Putamen (tissue), 1 donor: ENCODE data around the gene SYNDIG1.

Experiments used
- DNase-seq: peaks from one replicate; pipeline ENCODE4 v3.0.0-alpha.2; 2016; ENCODE audit warnings: low spot score

SYNDIG1 gene

DNA sequence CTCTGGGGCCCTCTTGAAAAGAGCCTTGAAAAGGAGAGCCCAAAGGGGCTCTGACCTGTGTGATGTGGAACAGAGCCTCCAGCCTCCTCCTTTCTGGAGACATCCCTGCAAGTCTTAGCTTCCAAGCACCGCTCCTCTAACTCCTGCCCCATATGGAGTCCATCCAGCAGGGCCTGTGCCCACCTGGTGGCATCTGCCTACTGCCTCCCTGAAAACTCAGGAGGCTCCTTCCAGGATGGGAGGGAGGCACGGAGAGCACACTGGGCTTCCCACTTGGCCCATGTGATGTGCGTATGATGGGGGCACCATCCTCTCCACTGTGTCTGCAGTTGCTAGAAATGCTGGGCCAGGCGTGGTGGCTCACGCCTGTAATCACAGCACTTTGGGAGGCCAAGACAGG lies 98.1 kb downstream of the SYNDIG1 start:
- DNase-seq: no peak

- no peak for DNase-seq
Observed at GRCh38 chr20:24568842-24569241, 99.4 kb downstream of the SYNDIG1 start.

- peak; percentile 50 for DNase-seq
Observed at GRCh38 chr20:24571159-24571558, 101.7 kb downstream of the SYNDIG1 start.

DNA sequence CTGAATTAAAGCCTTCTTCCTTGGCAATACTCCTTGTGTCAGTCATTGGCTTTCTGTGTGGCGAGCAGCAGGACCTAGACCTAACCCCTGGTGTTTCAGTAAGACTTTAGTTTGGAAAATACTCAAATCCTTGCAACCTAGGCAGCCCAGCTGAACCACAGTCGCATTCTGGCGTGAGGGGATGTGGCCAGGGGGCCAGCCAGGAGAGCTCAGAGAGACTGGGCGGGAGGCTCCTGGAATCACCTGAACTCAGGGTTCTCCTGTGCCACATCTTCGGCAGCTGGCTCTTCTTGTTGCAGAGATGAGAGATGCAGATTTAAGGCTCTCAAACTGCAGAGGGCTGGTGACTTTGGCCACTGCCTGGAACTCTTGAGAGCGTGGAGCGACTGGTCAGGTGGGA lies 102.7 kb downstream of the SYNDIG1 start:
- DNase-seq: no peak

GRCh38 chr20:24572862-24573261 lies 103.4 kb downstream of the SYNDIG1 start:
- no peak for DNase-seq

DNA sequence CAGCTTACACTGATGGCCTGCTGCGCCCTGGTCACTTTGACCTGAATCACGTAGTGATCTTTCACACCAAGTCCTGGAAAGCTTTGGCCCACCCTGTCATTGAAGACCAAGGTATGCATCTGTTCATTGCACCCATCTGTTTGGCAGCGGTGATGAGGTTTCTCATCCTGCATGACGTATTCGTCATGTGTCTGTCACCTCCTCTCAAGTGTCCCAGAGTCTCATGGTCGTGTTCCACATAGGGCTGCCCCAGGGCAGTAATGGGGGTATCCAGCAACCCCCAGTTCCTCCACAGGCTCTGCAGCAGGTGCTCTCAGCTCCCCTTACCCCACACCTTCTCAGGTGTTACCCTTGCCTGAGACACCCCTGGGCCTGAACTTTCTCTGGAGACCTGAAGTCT lies 104.1 kb downstream of the SYNDIG1 start:
- DNase-seq: no peak

DNA sequence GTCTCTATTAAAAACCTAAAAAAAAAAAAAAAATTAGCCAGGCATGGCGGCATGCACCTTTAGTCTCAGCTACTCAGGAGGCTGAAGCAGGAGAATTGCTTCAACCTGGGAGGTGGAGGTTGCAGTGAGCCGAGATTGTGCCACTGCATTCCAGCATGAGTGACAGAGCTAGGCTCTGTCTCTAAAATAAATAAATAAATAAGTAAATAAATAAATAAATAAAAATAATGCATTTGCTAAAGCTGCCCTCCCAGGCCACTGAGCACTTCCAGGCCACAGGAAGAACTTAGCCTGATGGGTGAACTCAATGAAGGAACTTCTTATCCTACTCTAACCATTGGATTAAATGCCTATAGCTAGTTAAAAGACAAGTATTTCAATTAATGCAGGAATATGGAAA lies 104.9 kb downstream of the SYNDIG1 start:
- DNase-seq: no peak

DNA sequence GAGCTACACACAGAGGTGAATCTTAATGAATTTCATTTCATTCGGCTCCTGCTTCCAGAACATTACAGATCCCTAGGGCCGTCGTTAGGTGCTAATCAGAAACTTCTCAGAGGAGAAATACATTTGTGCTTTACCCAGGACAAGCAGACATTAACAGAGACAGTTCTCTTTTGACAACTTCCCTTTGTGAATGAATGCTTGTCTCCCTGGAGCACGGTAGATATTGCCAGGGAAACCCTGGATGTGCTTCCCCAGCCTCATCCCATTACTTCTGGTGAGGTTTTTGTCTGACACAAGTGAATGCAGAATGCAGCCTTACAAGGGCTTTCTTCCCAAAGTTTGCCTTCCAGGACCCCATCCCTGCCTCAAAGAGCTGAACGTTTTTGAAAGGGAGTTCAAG lies 105.4 kb downstream of the SYNDIG1 start:
- no peak for DNase-seq

GRCh38 chr20:24575811-24576210 lies 106.4 kb downstream of the SYNDIG1 start:
- DNase-seq: no peak

DNA sequence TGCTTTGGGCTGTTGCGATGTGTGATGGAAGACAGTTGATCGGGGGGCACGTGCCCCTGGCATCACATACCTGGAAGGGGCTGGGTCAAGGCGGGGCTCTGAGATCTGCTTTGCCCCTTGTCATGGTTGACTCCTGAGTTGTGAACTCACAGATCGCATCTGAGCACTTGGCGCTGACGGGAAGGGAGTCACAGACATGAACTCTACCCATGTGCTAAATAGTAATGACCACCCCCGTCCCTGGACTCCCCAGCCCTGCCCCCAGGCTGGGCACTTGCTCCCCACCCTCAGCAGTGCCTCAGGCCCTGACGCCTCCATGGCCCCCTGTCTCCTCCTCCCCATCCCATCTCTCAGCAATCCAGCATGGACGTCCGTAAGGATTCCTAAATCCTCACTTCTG lies 107.0 kb downstream of the SYNDIG1 start:
- no peak for DNase-seq

- DNase-seq: no peak
Observed at GRCh38 chr20:24577271-24577909, 108.0 kb downstream of the SYNDIG1 start.

GRCh38 chr20:24578567-24579415 lies 109.4 kb downstream of the SYNDIG1 start:
- no peak for DNase-seq

GRCh38 chr20:24579475-24579874 lies 110.0 kb downstream of the SYNDIG1 start:
- no peak for DNase-seq

GRCh38 chr20:24580006-24580405 lies 110.6 kb downstream of the SYNDIG1 start:
- no peak for DNase-seq

GRCh38 chr20:24580855-24581254 lies 111.4 kb downstream of the SYNDIG1 start:
- no peak for DNase-seq

DNA sequence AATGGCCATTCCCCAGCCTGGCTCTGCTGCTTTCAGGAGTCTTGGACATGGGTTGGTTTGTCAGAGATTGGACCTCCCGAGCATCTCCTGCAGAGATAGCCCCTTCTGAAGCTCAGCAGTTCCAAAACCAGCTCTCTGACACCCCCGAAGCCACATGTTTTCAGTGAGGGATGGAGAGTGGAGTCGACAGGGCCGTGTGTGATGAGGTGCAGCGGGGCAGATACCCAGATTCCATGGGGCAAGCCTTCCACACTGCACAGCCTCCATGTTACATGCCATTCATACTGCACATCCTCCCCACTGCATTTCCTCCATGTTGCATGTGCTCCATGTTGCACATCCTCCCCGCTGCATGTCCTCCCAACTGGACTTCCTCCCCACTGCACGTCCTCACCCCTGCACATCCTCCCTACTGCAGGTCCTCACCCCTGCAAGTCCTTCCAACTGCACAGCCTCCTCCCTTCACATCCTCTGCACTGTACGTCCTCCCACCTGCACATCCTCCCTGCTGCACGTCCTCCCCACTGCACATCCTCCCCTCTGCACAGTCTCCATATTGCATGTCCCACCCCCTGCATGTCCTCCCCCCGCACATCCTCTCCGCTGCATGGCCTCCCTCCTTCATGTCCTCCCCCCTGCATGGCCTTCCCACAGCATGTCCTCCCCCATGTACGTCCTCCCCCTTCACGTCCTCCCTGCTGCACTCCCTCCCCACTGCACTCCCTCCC lies 112.2 kb downstream of the SYNDIG1 start:
- no peak for DNase-seq

DNA sequence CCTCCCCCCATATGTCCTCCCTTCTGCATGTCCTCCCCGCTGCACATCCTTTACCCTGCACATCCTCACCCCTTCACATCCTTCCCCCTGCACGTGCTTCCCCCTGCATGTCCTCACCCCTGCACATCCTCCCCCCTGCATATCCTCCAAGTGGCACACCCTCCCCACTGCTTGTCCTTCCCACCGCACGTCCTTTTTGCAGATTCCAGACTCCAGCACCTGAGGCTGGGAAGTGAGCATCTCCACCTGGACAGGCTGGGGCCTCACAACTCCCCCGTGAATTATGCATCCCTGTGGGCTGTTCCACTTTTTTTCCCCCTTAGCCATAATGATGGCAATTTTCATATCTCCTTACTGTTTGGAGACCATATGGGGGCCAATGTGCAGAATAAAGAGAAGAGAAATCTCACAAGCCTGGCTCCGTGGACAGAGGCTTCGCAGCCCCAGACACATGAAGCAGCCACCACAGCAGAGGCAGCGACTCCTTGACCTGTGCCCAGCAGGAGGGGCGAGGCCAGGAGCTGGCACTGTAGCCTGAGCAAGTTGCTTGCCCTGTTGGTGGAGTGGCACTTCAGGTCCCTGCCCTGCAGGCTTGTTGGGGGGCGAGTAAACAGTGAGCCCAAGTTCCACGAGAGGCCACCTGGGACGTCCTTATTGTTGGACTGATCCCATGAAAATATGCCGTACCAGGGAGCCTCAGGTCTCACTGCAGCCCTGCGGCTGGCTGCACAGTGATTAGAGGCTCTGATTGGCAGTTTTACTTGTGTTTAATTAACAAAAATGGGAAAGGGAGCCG lies 113.1 kb downstream of the SYNDIG1 start:
- no peak for DNase-seq

DNA sequence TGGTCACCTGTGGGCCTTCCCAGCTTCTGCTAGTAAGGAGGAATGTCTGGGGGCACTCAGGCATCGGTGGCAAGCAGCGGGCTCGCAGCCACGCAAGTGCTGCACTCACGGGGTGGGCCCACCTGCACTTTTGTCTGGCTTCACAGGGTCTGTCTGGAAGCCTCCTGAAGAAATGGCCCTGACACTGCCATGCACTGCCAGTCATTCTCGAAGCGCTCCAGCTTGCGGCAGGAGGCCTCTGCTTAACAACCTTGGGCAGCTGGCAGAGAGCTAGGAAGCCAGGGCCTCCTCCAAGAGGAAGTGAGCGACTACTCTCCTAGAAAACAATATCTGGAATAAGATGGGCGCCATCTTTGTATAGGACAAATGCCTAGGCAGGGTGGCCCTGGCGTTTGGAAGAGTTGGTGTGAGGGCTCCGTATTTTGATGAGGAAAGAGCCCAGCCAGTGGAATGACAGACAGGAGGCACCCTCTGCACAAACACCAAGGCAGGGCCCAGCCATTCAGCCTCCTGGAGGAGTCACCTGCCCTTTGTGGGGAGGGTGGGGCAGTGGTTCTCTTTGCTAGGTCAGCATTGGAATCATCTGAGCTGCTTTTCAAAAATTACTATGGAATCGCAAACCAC lies 113.9 kb downstream of the SYNDIG1 start:
- DNase-seq: no peak

DNA sequence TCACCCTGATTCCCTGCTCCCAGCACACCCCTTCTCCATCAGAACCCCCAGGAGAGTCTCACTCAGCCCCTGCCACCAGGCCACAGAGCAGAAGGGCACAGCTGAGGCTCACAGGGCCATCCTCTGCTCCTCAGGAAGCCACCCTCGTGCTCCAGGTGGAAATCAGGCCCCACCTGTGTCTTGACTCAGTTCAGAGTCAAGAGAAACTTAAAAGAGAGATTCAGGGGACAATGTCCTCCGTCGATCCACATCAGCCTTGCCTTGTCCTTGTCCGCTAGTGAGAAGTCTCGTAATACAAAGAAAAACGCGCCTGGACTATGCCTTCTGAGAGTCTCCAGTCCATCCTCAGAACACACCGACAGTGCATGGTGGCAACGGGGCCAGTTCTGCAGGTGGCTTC lies 114.6 kb downstream of the SYNDIG1 start:
- DNase-seq: no peak

- no peak for DNase-seq
Observed at GRCh38 chr20:24584538-24585356, 115.3 kb downstream of the SYNDIG1 start.
